GM08714 (cell line): ENCODE results near the gene SYNDIG1.

Experiments used
- H3K4me3 ChIP-seq: fragments of 200-500 bp; sonication (Bioruptor generic); 2 replicates; pipeline ENCODE4 v1.5.1; 2014; ENCODE audit warnings: mild to moderate bottlenecking, low read length, inconsistent platforms
- ZNF274 ChIP-seq: IDR thresholded peaks from 2 replicates; pipeline ENCODE4 v1.6.1; 2012; ENCODE audit warnings: mild to moderate bottlenecking, low read depth, low read length

The SYNDIG1 gene

DNA sequence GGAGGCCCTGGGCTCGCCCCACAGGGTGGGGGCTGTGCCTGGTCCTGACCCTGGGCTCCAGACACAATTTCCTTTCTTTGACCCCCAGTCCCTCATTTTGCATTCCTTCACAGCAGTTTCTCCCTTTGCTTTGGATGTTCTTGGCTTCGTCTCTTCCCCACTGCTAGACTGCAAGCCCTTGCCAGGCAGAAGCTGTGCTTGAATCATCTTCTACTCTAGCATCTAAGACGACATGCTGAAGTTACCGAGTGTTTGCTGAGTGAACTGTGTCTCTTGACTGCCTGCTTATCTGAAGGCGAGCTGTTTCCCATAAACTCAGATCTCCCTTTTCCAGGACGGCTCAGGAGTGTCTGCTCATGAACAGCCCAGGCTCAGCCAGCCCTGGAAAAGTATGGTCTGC lies 14.3 kb upstream of the SYNDIG1 start:
- TF ChIP-seq ZNF274: no peak
- H3K4me3 ChIP-seq: no peak overlapping the region

DNA sequence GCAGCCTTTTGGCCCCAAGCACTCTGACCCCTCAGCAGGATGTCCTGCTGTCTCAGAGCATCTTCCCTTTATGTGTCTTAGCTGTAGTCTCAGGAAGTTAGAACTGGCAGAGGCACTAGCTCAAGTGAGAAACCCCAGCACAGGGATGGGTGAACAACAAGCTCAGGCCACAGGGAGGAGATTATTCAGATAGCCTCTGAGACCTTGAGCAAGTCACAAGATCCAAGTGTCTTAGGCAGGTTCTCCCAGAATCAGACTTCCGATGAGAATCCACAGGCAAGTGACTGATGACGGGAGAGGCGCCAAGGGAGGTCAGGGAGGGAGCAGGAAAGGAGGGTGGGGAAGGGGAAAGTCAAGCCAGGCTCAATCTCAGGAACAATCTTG lies 13.0 kb upstream of the SYNDIG1 start:
- no peak for TF ChIP-seq ZNF274
- no peak overlapping the region for H3K4me3 ChIP-seq

DNA sequence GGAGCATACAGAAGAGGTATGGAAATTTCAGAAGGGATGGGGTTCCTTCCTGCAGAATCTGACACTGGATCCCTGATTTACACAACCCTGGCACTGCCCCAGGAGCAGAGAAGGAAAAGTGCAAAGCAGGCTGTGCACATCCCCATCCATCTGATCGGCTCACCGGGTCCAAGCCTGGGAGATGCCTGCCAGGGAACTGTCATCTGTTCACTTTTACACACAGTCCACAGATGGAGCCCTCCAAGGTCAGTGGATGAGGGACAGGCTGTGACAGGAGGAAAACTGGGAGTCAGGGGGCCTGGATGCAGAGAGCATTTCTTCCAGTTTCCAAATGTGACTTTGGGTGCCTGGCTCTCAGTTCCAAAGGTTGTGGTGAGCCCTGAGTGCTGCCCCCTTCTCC lies 11.0 kb upstream of the SYNDIG1 start:
- TF ChIP-seq ZNF274: no peak
- no peak overlapping the region for H3K4me3 ChIP-seq

DNA sequence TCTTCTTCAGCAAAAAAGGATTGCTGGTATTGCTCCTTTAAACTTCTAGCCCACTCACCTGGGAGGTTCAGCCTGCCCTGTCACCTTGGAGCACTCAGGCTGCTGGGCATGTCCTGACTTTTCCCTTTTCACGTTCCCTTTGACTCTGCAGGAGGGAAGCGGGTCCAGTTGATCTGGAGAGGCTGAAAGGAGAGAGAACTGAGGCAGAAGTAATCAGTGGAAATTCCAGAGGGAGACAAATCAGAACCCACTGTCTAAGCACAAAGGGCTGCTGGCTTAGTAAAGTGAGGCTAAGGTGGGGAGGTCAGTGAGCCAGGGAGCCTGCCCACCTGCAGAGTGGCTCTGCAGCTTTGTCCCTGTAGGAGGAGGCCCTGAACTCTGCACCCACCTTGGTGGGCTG lies 9.7 kb upstream of the SYNDIG1 start:
- TF ChIP-seq ZNF274: no peak
- no peak overlapping the region for H3K4me3 ChIP-seq

DNA sequence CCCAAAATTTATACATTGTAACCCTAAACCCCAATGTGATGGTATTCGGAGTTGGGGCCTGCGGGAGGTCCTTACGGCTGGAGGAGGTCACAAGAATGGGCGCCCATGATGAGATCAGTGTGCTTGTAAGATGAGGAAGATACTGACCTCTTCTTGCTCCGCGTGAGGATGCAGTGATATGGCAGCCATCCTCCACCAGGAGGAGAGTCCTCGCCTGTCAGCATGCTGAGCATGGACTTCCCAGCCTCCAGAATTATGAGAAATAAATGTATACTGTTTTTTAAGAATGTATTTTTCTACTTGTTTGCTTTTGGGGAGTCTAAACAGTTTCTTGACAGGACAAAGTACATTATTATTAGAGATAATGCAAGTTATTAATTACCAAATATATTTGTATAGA lies 8.7 kb upstream of the SYNDIG1 start:
- TF ChIP-seq ZNF274: no peak
- no peak overlapping the region for H3K4me3 ChIP-seq

DNA sequence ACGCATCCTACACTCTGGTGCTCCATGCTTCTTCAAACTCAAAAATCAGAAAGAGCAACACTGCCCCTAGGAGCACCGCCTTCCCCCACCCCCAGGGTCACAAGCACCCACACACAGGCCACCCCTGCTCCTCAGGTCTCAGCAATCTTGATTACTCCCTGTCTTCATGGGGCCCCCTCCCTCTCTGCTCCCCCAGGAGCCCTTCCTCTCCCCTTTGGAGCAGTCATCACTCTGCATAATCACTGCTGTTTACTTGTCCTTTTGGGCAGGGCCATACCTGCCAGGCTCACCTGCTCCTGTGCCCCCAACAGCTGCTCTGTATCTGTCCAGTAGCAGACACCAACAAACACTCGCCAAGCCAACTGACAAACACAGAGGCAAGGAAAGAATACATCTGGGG lies 7.6 kb upstream of the SYNDIG1 start:
- H3K4me3 ChIP-seq: no peak overlapping the region
- TF ChIP-seq ZNF274: no peak

DNA sequence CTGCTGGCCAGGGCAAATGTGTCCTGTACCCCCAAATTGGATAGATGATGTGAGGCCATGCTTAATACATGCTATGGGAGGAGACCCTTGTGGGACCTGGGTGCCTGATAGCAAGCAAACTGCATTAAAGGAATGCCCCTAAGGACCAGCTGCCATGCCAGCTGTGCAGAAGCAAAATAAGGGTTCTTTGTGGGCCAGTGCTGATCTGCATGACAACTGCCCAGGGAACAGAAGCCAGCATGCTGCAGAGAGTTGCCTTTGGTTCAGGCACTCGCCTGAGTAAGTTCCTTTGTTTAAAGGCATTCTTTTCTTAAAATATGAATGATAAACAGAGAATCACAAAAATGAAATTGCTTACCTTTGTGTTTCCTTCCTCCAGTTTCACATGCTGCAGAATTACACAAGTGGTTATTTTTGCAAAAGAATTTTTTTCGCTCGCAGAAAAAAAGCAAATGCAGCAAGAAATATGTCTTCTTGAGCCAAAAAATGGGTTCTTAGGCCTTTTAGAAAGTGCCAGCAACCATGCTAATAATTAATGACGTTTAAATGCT lies 6.9 kb upstream of the SYNDIG1 start:
- H3K4me3 ChIP-seq: no peak overlapping the region
- TF ChIP-seq ZNF274: no peak

DNA sequence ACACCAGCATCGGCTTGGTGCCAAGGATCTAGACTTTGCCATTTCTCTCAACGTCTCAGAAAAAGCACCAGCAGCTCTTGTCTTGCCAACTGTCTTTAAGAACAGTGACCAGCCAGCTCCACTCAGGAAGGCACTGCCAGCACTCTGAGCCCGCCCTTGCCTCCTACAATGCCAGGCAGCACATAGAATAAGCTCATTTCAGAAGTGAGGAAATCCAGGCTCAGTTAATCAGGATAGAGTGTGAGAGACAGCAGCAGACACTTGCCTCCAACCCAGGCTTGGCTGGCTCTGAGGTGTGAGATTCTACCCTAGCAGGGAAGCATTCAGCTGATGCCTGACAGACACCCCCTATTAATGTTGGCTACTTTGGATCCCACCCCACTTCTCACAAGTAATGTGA lies 4.3 kb upstream of the SYNDIG1 start:
- H3K4me3 ChIP-seq: no peak overlapping the region
- no peak for TF ChIP-seq ZNF274

DNA sequence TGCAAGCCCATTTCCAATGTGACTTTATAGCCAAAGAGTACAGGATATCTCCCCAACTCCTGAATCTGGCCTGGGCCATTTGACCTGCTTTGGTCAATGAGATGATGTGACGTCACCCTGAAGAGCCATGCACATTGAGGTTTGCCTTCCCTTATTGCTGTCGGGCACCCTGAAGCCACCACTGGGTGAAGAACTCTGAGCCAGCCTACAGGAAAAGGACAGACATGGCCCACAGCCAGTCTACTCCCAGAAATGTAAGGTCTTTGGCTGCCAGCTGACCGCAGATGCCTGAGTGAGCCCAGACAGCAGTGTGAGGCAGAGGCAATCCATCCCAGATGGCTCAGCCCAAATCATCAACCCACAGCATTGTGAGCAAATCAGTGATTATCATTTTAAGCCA lies 3.7 kb upstream of the SYNDIG1 start:
- H3K4me3 ChIP-seq: no peak overlapping the region
- TF ChIP-seq ZNF274: no peak

DNA sequence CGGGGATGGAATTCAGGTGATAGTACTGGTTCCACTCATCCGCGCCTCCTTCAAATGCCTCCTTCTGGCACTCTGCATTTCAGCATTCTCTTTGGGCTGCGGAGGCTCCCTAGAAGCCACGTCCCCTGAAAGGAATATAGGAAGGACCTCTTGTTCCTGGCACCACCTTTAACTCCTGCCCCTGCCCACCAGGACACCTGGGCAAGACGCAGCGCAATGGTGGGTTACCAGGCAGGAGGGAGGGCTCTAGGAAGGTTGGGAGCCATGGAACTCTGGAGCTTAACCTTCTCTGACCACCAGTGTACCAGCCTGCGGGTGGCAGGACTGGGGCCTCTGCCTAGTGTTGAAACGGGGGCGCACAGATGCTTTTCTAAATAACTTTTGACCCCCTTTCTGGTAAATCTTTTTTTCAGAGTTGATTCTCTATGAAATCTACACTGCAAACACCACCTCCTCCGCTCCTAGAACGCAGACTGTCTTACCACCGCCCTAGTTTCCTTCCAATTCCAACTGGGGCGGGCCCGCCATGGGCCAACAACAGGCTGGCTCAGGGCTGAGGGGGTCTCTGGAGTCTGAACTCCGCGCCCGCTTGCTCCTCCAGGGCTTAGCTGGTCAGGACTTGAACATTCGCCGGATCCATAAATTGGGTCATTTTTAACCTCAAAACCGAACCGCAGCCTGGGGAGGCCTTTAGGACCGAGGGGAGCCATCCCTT lies 871 bp upstream of the SYNDIG1 start:
- no peak for TF ChIP-seq ZNF274
- H3K4me3 ChIP-seq: no peak overlapping the region

DNA sequence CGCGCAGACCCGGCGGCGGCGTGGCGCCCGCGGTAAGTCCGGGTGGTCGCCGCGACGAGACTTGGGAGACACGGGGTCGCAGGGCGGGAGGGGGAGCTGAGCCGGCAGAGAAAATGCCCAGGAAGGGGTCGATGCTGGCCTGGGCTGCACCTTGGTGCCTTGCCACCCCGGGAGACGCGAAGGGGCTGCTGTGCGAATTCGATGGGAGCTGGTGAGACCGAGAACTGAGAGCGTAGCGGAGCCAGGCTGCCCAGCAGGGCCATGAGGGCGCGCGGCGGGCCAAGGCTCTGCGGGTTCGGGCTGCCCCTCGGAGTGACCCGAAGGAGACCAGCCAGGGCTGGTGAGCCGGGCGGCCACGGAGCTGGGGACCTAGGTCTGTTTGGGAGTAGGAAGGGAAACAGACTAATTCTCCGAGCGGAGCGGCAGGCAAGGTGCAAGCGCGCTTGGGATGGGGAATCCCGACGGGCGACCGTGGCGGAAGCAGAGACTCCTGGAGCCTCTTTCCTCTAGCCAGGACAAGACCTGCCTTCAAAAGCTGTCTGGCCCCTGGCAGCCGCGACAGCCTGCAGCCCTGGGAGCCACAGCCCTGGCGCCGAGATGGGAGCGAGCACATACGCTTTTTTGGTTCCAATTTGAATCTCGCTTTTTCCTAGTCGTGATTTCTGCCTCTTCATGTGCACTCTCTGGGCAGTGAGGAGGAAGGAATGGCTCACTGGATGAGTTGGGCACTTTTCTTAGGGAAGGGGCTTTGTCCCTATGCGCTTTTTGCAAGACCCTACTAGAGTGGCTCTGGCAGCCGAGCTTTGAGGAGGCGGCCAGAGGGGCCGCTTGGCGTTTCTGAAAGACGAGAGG lies 691 bp downstream of the SYNDIG1 start:
- no peak for TF ChIP-seq ZNF274
- no peak overlapping the region for H3K4me3 ChIP-seq

DNA sequence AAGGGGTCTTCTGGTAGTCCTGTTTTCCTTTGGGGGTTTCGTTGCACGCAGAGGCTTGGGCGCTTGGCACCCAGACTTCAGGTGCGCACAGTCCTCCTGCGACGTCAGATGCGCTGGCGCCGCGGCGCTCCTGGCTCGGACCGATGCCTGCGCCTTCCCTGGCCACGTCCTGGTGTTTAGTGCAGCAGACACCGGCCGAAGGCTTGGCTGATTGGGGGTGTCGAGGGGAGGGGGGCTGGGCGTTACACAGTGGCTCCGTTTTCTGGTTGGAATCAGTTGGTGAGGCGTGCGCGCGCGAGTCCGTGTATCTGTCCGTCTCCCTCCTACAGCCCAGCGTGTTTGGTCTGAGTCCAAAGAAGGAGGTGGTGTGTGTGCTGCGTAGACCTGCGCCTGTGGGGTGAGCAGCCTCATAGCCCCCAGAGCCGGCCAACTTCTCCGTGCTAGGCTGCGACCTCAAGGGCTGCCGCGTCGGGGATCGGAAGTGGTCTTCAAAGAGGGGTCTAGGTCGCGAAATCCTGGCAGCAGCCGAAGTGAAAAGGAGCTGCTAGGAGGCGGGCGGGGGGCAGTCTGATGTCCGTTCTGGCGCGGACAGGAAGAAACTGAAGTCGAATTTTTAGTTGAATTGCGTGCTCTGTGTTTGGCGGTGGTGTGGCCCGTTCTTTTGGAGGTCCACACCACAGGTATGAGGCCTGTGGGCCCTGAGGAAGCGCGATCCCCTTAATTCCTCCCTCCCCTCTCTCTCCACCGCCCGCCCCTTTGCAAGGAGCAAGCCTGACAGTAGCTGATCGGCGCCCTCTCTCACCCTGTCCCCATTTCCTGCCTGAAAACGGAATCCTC lies 1.5 kb downstream of the SYNDIG1 start:
- no peak for TF ChIP-seq ZNF274
- no peak overlapping the region for H3K4me3 ChIP-seq

DNA sequence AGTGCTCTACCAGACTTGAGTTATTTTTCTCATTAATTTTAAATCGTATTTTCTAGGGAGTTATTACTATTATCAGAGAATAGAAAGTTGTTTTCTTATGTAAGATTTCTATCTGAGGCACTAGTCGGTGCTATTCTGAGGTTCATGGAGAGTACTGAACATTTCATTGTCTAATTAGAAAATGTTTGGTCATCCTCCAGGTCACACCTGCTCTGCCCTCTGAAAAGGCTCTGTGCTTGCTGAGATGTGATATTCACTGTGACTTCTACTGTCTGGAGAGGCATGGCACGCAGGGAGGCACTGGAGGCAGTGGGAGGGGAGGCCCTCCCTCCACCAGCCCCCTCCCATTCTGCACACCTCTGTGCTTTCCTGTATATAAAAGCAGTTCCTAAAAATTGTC lies 3.0 kb downstream of the SYNDIG1 start:
- no peak overlapping the region for H3K4me3 ChIP-seq
- no peak for TF ChIP-seq ZNF274
